Neutrophil (primary cell): Measurements from ENCODE around the gene PINK1.
A peak's percentile ranks its signal among the peaks of the same experiment; 100 is the strongest.

Source experiments
- H3K27ac ChIP-seq: fragments of 200-600 bp; sonication (generic); 2 replicates; pipeline ENCODE4 v1.5.1; 2016; ENCODE audit warnings: mild to moderate bottlenecking, moderate library complexity
- H3K27me3 ChIP-seq: fragments of 200-600 bp; sonication (generic); 2 replicates; pipeline ENCODE4 v1.6.0; 2016; ENCODE audit warnings: mild to moderate bottlenecking
- H3K36me3 ChIP-seq: fragments of 200-600 bp; sonication (generic); 2 replicates; pipeline ENCODE4 v1.5.1; 2017
- H3K4me1 ChIP-seq, 2 experiments: fragments of 200-600 bp in 1 of 2; sonication (generic) in 1 of 2; 1 replicate in 1 of 2; 2 replicates in 1 of 2; pipeline versions ENCODE4 v1.5.1 to v1.6.1; 2013 to 2016; ENCODE audit warnings: low read depth in 1 of 2, low read length in 1 of 2, mild to moderate bottlenecking in 1 of 2, moderate library complexity in 1 of 2; ENCODE audit not compliant: control insufficient read depth in 1 of 2, insufficient read depth in 1 of 2
- H3K4me3 ChIP-seq, 2 experiments: fragments of 200-600 bp in 1 of 2; sonication (generic) in 1 of 2; 1 replicate in 1 of 2; 2 replicates in 1 of 2; pipeline ENCODE4 v1.5.1; 2013 to 2016; ENCODE audit warnings: low read depth in 1 of 2, low read length in 1 of 2, mild to moderate bottlenecking in 1 of 2, moderate library complexity in 1 of 2
- H3K9me3 ChIP-seq: fragments of 200-600 bp; sonication (generic); 2 replicates; pipeline ENCODE4 v1.5.1; 2016
- CTCF ChIP-seq: fragments of 200-600 bp; sonication (generic); IDR thresholded peaks from 2 replicates; pipeline ENCODE4 v1.5.1; 2016; ENCODE audit warnings: antibody characterized with exemption

The PINK1 gene

GRCh38 chr1:20695515-20695914 is 62.3 kb downstream of the PINK1 start:
- no peaks in the 10 kb centered on the region for H3K9me3 ChIP-seq
- no peak for TF ChIP-seq CTCF

GRCh38 chr1:20696397-20697333 is 63.4 kb downstream of the PINK1 start:
- Histone ChIP-seq H3K4me1 (peaks cover 6 to 9% of the 10 kb centered on the region in 2 experiments), H3K36me3 (no peaks in the 10 kb centered on the region), H3K27me3 (no peaks in the 10 kb centered on the region), H3K27ac (no peak overlapping the region), H3K4me3 (peak overlapping the region; percentile 63 to 80), H3K9me3 (no peaks in the 10 kb centered on the region)
- peak; percentile 83 for TF ChIP-seq CTCF

More at GRCh38 chr1:20695515-20695914, 62.3 kb downstream of the PINK1 start:
- H3K4me3 ChIP-seq: no peak overlapping the region
- peaks cover 6 to 9% of the 10 kb centered on the region in 2 experiments for H3K4me1 ChIP-seq
- no peaks in the 10 kb centered on the region for H3K27me3 ChIP-seq
- no peak overlapping the region for H3K27ac ChIP-seq
- no peaks in the 10 kb centered on the region for H3K36me3 ChIP-seq

- Histone ChIP-seq H3K4me1 (peaks cover 6 to 9% of the 10 kb centered on the region in 2 experiments), H3K27me3 (no peaks in the 10 kb centered on the region), H3K9me3 (no peaks in the 10 kb centered on the region), H3K27ac (no peak overlapping the region), H3K36me3 (no peaks in the 10 kb centered on the region), H3K4me3 (no peak overlapping the region)
- no peak for TF ChIP-seq CTCF
These were observed 64.3 kb downstream of the PINK1 start for GRCh38 chr1:20697563-20697962.

GRCh38 chr1:20698195-20698910 is 65.1 kb downstream of the PINK1 start:
- Histone ChIP-seq H3K36me3 (no peaks in the 10 kb centered on the region), H3K27ac (no peak overlapping the region), H3K4me3 (no peak overlapping the region), H3K4me1 (peaks cover 6 to 9% of the 10 kb centered on the region in 2 experiments), H3K27me3 (no peaks in the 10 kb centered on the region), H3K9me3 (no peaks in the 10 kb centered on the region)
- TF ChIP-seq CTCF: no peak

- Histone ChIP-seq H3K27ac (no peak overlapping the region), H3K27me3 (no peaks in the 10 kb centered on the region), H3K9me3 (no peaks in the 10 kb centered on the region), H3K36me3 (no peaks in the 10 kb centered on the region), H3K4me1 (peaks cover 6 to 9% of the 10 kb centered on the region in 2 experiments), H3K4me3 (no peak overlapping the region)
- TF ChIP-seq CTCF: no peak
These were observed 66.3 kb downstream of the PINK1 start for GRCh38 chr1:20699558-20699957.
